GM15510 (cell line): ENCODE results near the gene CHCHD6.

ENCODE experiments used
- POLR2A ChIP-seq: IDR thresholded peaks from 3 replicates; pipeline ENCODE4 v1.6.1; 2011; ENCODE audit warnings: borderline replicate concordance; ENCODE audit not compliant: insufficient read length; ENCODE audit errors: extremely low read depth

CHCHD6 gene

GRCh38 chr3:126665221-126665936, 38.7 kb upstream of the CHCHD6 start:
- TF ChIP-seq POLR2A: no peak

- no peak for TF ChIP-seq POLR2A
Measured at GRCh38 chr3:126665959-126666657, 37.9 kb upstream of the CHCHD6 start.

- no peak for TF ChIP-seq POLR2A
Measured at GRCh38 chr3:126666658-126667528, 37.1 kb upstream of the CHCHD6 start.

- no peak for TF ChIP-seq POLR2A
Measured at GRCh38 chr3:126667631-126668449, 36.2 kb upstream of the CHCHD6 start.

GRCh38 chr3:126668450-126669401, 35.3 kb upstream of the CHCHD6 start:
- TF ChIP-seq POLR2A: no peak

- no peak for TF ChIP-seq POLR2A
Measured at GRCh38 chr3:126671521-126671920, 32.5 kb upstream of the CHCHD6 start.

- TF ChIP-seq POLR2A: no peak
Measured at GRCh38 chr3:126672340-126672739, 31.7 kb upstream of the CHCHD6 start.

GRCh38 chr3:126672741-126673140, 31.3 kb upstream of the CHCHD6 start:
- no peak for TF ChIP-seq POLR2A

GRCh38 chr3:126676919-126677705, 26.9 kb upstream of the CHCHD6 start:
- no peak for TF ChIP-seq POLR2A

GRCh38 chr3:126677862-126678503, 26.1 kb upstream of the CHCHD6 start:
- TF ChIP-seq POLR2A: no peak

- no peak for TF ChIP-seq POLR2A
Measured at GRCh38 chr3:126678693-126679317, 25.2 kb upstream of the CHCHD6 start.

GRCh38 chr3:126679318-126679751, 24.7 kb upstream of the CHCHD6 start:
- TF ChIP-seq POLR2A: no peak
